ENCODE results near the gene WNT11. TPM values are rescaled to one million over a fixed set of nuclear protein-coding genes. Genes with fewer than 3 reads are reported as not detected.
"Not testable (repeated sequence)": the region's sequence is repeated elsewhere in the genome, so short reads cannot be mapped to it uniquely, and the experiment has no call there.

WNT11 gene
- total RNA-seq, 6 experiments from 2014 or later: not detected

- peaks cover 53% of the 10 kb centered on the region for H3K27me3 Mint-ChIP-seq (ENCODE audit: insufficient read depth)
- TF ChIP-seq, protein P1, sequence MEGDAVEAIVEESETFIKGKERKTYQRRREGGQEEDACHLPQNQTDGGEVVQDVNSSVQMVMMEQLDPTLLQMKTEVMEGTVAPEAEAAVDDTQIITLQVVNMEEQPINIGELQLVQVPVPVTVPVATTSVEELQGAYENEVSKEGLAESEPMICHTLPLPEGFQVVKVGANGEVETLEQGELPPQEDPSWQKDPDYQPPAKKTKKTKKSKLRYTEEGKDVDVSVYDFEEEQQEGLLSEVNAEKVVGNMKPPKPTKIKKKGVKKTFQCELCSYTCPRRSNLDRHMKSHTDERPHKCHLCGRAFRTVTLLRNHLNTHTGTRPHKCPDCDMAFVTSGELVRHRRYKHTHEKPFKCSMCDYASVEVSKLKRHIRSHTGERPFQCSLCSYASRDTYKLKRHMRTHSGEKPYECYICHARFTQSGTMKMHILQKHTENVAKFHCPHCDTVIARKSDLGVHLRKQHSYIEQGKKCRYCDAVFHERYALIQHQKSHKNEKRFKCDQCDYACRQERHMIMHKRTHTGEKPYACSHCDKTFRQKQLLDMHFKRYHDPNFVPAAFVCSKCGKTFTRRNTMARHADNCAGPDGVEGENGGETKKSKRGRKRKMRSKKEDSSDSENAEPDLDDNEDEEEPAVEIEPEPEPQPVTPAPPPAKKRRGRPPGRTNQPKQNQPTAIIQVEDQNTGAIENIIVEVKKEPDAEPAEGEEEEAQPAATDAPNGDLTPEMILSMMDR (IDR thresholded peaks at IDR 0.05): no peak
- no peak overlapping the region for H3K27ac Mint-ChIP-seq
- DNase-seq: no peak
- H3K36me3 Mint-ChIP-seq (ENCODE audit: low read depth): no peaks in the 10 kb centered on the region
- H3K9me3 Mint-ChIP-seq: no peaks in the 10 kb centered on the region
- no peak overlapping the region for H3K4me3 Mint-ChIP-seq
- peaks cover 13% of the 10 kb centered on the region; the same call in 1 of the 2 replicates for H3K4me1 Mint-ChIP-seq (ENCODE audit: low read depth)
These were observed 3.0 kb downstream of the WNT11 start for GRCh38 chr11:76203131-76203925.

- Mint-ChIP-seq H3K36me3 (ENCODE audit: low read depth) (no peaks in the 10 kb centered on the region), H3K27me3 (ENCODE audit: insufficient read depth) (peaks cover 56% of the 10 kb centered on the region), H3K4me3 (no peak overlapping the region), H3K4me1 (ENCODE audit: low read depth) (peaks cover 7% of the 10 kb centered on the region; the same call in 1 of the 2 replicates), H3K9me3 (no peaks in the 10 kb centered on the region), H3K27ac (no peak overlapping the region)
- TF ChIP-seq, protein P1 (IDR thresholded peaks at IDR 0.05): no peak
- DNase-seq: no peak
These were observed 4.5 kb downstream of the WNT11 start for GRCh38 chr11:76201672-76202412.

DNA sequence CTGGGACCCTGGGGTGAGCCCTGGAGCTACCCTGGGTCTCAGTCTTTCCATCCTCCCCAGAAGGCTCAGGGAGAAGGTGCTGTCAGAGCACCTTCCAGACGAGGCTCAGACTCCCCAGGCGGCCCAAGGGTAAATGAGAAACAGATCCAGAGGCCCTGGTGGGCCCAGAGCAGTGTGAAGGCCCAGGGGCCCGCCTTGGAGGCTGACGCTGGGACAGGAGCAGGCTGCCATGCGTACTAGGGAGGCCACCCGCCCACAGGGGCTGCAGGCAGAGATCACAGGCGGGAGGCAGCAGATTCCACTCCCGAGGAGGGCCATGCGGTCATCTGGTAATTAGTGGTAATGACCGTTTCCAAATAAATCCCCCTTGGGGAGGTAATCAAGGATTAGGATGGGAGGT lies 5.2 kb downstream of the WNT11 start:
- TF ChIP-seq, protein P1 (IDR thresholded peaks at IDR 0.05): no peak
- no peak for DNase-seq
- Mint-ChIP-seq H3K36me3 (ENCODE audit: low read depth) (no peaks in the 10 kb centered on the region), H3K27ac (no peak overlapping the region), H3K9me3 (no peaks in the 10 kb centered on the region), H3K4me3 (no peak overlapping the region), H3K4me1 (ENCODE audit: low read depth) (peaks cover 5% of the 10 kb centered on the region; the same call in 1 of the 2 replicates), H3K27me3 (ENCODE audit: insufficient read depth) (peaks cover 60% of the 10 kb centered on the region)

- no peak for DNase-seq
- H3K4me3 Mint-ChIP-seq: no peak overlapping the region
These were observed 6.0 kb downstream of the WNT11 start for GRCh38 chr11:76200006-76200940.

GRCh38 chr11:76198691-76199090 lies 7.6 kb downstream of the WNT11 start:
- not testable (repeated sequence) for H3K27ac Mint-ChIP-seq; H3K4me1 Mint-ChIP-seq (ENCODE audit: low read depth)

More at GRCh38 chr11:76200006-76200940, 6.0 kb downstream of the WNT11 start:
- Mint-ChIP-seq H3K4me1 (ENCODE audit: low read depth) (no peaks in the 10 kb centered on the region), H3K36me3 (ENCODE audit: low read depth) (no peaks in the 10 kb centered on the region), H3K9me3 (no peaks in the 10 kb centered on the region), H3K27me3 (ENCODE audit: insufficient read depth) (peaks cover 57% of the 10 kb centered on the region), H3K27ac (no peak overlapping the region)
- TF ChIP-seq, protein P1 (IDR thresholded peaks at IDR 0.05): no peak

More at GRCh38 chr11:76198691-76199090, 7.6 kb downstream of the WNT11 start:
- H3K9me3 Mint-ChIP-seq; H3K4me3 Mint-ChIP-seq; DNase-seq; H3K36me3 Mint-ChIP-seq (ENCODE audit: low read depth): not testable (repeated sequence)
- peaks cover 50% of the 10 kb centered on the region for H3K27me3 Mint-ChIP-seq (ENCODE audit: insufficient read depth)

Measured in HFFc6 (cell line).